GM23248 (cell line): Measurements from ENCODE around the gene COX6B1. TPM values are rescaled to one million over a fixed set of nuclear protein-coding genes. Genes with fewer than 3 reads are reported as not detected.
"Not testable (repeated sequence)": the region's sequence is repeated elsewhere in the genome, so short reads cannot be mapped to it uniquely, and the experiment has no call there.

ENCODE experiments used
- DNase-seq: peaks from one replicate; pipeline ENCODE4 v3.0.0-alpha.2; 2015
- H2AFZ ChIP-seq: fragments of 200-600 bp; sonication (generic); 2 replicates; pipeline ENCODE4 v1.6.1; 2016; ENCODE audit warnings: antibody characterized with exemption
- H3F3A ChIP-seq: fragments of 200-600 bp; sonication (generic); 2 replicates; pipeline ENCODE4 v1.6.1; 2016; ENCODE audit warnings: mild to moderate bottlenecking, antibody characterized with exemption, mixed run types; ENCODE audit not compliant: insufficient read depth
- H3K27ac ChIP-seq: fragments of 200-600 bp; sonication (generic); 2 replicates; pipeline ENCODE4 v1.5.1; 2016; ENCODE audit warnings: mild to moderate bottlenecking
- H3K27me3 ChIP-seq: fragments of 200-600 bp; sonication (generic); replicated peaks from 2 replicates; pipeline ENCODE4 v1.6.1; 2016; ENCODE audit warnings: mild to moderate bottlenecking; ENCODE audit not compliant: insufficient read depth
- H3K36me3 ChIP-seq: fragments of 200-600 bp; sonication (generic); 2 replicates; pipeline ENCODE4 v1.6.1; 2016; ENCODE audit warnings: low read depth, mild to moderate bottlenecking
- H3K4me1 ChIP-seq: fragments of 200-600 bp; sonication (generic); 2 replicates; pipeline ENCODE4 v1.6.1; 2016; ENCODE audit warnings: mild to moderate bottlenecking; ENCODE audit not compliant: insufficient read depth
- H3K4me2 ChIP-seq: fragments of 200-600 bp; sonication (generic); one replicate; pipeline ENCODE4 v1.6.1; 2016; ENCODE audit warnings: mild to moderate bottlenecking; ENCODE audit not compliant: unreplicated experiment
- H3K4me3 ChIP-seq: fragments of 200-600 bp; sonication (generic); 2 replicates; pipeline ENCODE4 v1.5.1; 2016; ENCODE audit warnings: mild to moderate bottlenecking
- H3K79me2 ChIP-seq: fragments of 200-600 bp; sonication (generic); 2 replicates; pipeline ENCODE4 v1.6.1; 2016; ENCODE audit warnings: mild to moderate bottlenecking; ENCODE audit not compliant: insufficient read depth
- H3K9ac ChIP-seq: fragments of 200-600 bp; sonication (generic); 2 replicates; pipeline ENCODE4 v1.6.1; 2016; ENCODE audit warnings: mild to moderate bottlenecking
- H3K9me2 ChIP-seq: fragments of 200-600 bp; sonication (generic); 2 replicates; pipeline ENCODE4 v1.6.1; 2016; ENCODE audit warnings: mixed run types, mild to moderate bottlenecking, moderate library complexity; ENCODE audit not compliant: insufficient read depth
- H3K9me3 ChIP-seq: fragments of 200-600 bp; sonication (generic); one replicate; pipeline ENCODE4 v1.6.1; 2017; ENCODE audit warnings: low read depth
- H4K20me1 ChIP-seq: fragments of 200-600 bp; sonication (generic); 2 replicates; pipeline ENCODE4 v1.6.0; 2016; ENCODE audit not compliant: insufficient read depth
- EZH2 ChIP-seq: fragments of 200-600 bp; sonication (generic); IDR thresholded peaks from 2 replicates; pipeline ENCODE4 v1.6.1; 2018; ENCODE audit warnings: antibody characterized with exemption, mild to moderate bottlenecking; ENCODE audit not compliant: insufficient read depth, poor library complexity, severe bottlenecking
- EZH2phosphoT487 ChIP-seq: fragments of 200-600 bp; sonication (generic); IDR thresholded peaks from 2 replicates; pipeline ENCODE4 v1.6.1; 2018; ENCODE audit warnings: antibody characterized with exemption, moderate library complexity, mild to moderate bottlenecking, low read depth; ENCODE audit not compliant: insufficient read depth
- WGBS, 2 experiments: methylation state at CpG; one replicate each; pipeline ENCODE4 v1.1.6; 2015 to 2017; ENCODE audit warnings: low lambda C conversion rate in 2 of 2, low coverage in 1 of 2; ENCODE audit errors: missing lambda C conversion rate in 2 of 2; 5-methylcytosine and 5-hydroxymethylcytosine counted together
- in situ Hi-C: fragments of 300-500 bp; cut with MboI; formaldehyde crosslinking; loops from 2 replicates; pipeline ENCODE4 v1.15.0; 2020
- polyA plus RNA-seq: library from polyadenylated mRNA; unstranded; fragments of >200 nt; fragmentation: Nextera tagmentation; extraction: Ambion mirVana; gene quantifications from 2 replicates; pipeline ENCODE4 v1.2.1, GENCODE V29; 2016
- total RNA-seq: library from RNA; depleted of rRNA; stranded (reverse); fragments of >200 nt; shearing (Covaris generic); gene quantifications from 2 replicates; pipeline ENCODE4 v1.2.3, GENCODE V29; 2014

Gene COX6B1
- total and polyA plus RNA-seq, 2 experiments from 2014 or later = 328 to 472 TPM

DNA sequence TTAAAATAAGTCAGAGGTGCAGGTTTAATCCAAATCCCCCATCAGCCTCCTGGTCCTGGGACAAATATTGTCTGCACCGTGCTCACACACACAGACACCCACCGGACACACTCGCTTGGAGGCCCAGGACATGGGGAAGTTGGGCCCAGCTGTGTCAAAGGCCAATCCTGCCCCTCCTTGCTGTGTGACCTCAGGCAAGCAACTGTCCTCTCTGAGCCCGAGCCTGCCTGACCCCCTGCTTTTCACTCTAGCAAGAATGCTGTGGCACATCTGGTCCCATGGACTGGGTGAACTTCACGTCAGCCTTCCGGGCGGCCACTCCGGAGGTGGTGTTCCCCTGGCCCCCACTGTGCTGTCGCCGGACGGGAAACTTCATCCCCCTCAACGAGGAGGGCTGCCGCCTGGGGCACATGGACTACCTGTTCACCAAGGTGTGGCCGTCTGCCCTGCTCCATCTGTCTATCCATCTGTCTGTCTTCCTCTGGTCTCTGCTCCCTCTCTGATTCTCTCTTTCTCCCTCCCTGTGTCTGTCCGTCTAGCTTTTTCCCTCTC lies 27.5 kb downstream of the COX6B1 start:
- Histone ChIP-seq H2AFZ (no peak overlapping the region), H3K4me3 (no peak overlapping the region), H3K27me3 (peaks cover 6% of the 10 kb centered on the region), H3K9me3 (no peaks in the 10 kb centered on the region), H3K4me1 (no peaks in the 10 kb centered on the region), H3K9me2 (no peaks in the 10 kb centered on the region), H3F3A (no peaks in the 10 kb centered on the region), H3K27ac (no peak overlapping the region), H3K36me3 (no peaks in the 10 kb centered on the region), H3K9ac (no peak overlapping the region), H3K4me2 (no peak overlapping the region), H4K20me1 (no peaks in the 10 kb centered on the region), H3K79me2 (no peaks in the 10 kb centered on the region)
- no peak for DNase-seq
- TF ChIP-seq EZH2 (no peak), EZH2phosphoT487 (no peak)
- WGBS, 2 experiments = 74 to 76% methylated on average over 13 to 15 of the region's 15 CpGs
- in situ Hi-C loops = no loop called here

DNA sequence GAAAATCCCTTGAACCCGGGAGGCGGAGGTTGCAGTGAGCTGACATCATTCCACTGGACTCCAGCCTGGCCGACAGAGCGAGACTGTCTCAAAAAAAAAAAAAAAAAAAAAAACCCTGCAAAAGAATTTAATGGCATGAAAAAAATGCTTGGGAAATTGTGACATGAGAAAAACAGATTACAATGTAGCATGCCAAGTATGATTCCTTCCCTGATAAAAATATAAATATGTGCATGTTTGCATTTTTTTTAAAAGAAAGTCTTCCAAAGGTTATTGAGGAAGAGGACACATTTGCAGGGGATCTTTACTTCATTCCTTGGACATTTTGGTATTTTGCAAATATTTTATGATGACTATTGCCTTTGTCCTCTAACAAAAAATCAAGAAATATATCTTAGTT lies 41.7 kb downstream of the COX6B1 start:
- no peaks in the 10 kb centered on the region for H3K9me2 ChIP-seq
- no peak overlapping the region for H2AFZ ChIP-seq
- DNase-seq = peak; percentile 4
- 25 to 40% methylated on average over 4 of the region's 4 CpGs for WGBS, 2 experiments
- no peaks in the 10 kb centered on the region for H3K79me2 ChIP-seq
- H3K4me2 ChIP-seq = no peak overlapping the region
- H3K27me3 ChIP-seq = no peaks in the 10 kb centered on the region
- H3K36me3 ChIP-seq = no peaks in the 10 kb centered on the region
- H3K9ac ChIP-seq = no peak overlapping the region
- no peak overlapping the region for H3K4me3 ChIP-seq
- TF ChIP-seq EZH2 = no peak
- no peak for TF ChIP-seq EZH2phosphoT487
- no peaks in the 10 kb centered on the region for H4K20me1 ChIP-seq
- no peaks in the 10 kb centered on the region for H3K9me3 ChIP-seq
- H3F3A ChIP-seq = no peaks in the 10 kb centered on the region
- in situ Hi-C loops = no loop called here
- no peaks in the 10 kb centered on the region for H3K4me1 ChIP-seq
- H3K27ac ChIP-seq = no peak overlapping the region

DNA sequence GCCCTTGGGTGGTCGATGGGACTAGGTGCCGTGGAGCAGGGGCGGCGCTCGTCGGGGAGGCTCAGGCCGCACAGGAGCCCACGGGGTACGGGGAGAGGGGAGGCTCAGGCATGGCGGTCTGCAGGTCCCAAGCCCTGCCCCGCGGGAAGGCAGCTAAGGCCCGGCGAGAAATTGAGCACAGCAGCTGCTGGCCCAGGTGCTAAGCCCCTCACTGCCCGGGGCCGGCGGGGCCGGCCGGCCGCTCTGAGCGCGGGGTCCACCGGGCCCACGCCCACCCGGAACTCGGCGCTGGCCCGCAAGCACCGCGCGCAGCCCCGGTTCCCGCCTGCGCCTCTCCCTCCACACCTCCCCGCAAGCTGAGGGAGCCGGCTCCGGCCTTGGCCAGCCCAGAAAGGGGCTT lies 43.0 kb downstream of the COX6B1 start:
- whole genome bisulfite sequencing, 2 experiments = 71 to 78% methylated on average over 27 to 37 of the region's 37 CpGs
- H3K9ac ChIP-seq, H3K9me3 ChIP-seq, H3K9me2 ChIP-seq, H4K20me1 ChIP-seq, H3K27ac ChIP-seq, H3K79me2 ChIP-seq, H3K4me2 ChIP-seq, DNase-seq, H3K4me1 ChIP-seq, H3K27me3 ChIP-seq, H3K4me3 ChIP-seq, H2AFZ ChIP-seq, H3K36me3 ChIP-seq, H3F3A ChIP-seq, in situ Hi-C loops: not testable (repeated sequence)

DNA sequence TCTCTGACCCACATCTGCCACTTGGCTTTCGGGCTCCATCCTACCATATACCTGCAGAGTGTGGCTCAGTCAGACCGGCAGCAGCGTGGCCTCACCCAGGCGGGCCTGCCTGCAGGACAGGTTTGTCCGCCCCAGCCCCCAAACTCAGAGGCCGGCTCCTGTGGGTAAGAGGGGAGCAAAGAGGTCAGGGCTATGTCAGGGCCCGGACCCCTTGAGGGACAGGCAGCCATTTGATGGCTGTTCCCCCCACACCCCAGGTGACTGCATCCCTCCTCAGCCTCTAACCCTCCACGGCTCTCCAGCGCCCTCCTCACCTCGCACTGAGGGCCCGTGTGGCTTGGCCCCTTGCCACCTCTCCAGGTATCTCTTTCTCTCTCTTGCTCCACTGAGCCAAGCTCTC lies 43.9 kb downstream of the COX6B1 start:
- H3K9me3 ChIP-seq = no peaks in the 10 kb centered on the region
- no peak overlapping the region for H2AFZ ChIP-seq
- no peaks in the 10 kb centered on the region for H3F3A ChIP-seq
- no peak overlapping the region for H3K4me3 ChIP-seq
- H3K79me2 ChIP-seq = no peaks in the 10 kb centered on the region
- H3K27ac ChIP-seq = no peak overlapping the region
- WGBS, 2 experiments = 46 to 48% methylated on average over 10 of the region's 11 CpGs
- H3K36me3 ChIP-seq = no peaks in the 10 kb centered on the region
- in situ Hi-C loops = no loop called here
- no peak overlapping the region for H3K4me2 ChIP-seq
- H4K20me1 ChIP-seq = no peaks in the 10 kb centered on the region
- no peak for TF ChIP-seq EZH2
- no peaks in the 10 kb centered on the region for H3K9me2 ChIP-seq
- no peaks in the 10 kb centered on the region for H3K27me3 ChIP-seq
- no peaks in the 10 kb centered on the region for H3K4me1 ChIP-seq
- H3K9ac ChIP-seq = no peak overlapping the region
- DNase-seq = no peak

DNA sequence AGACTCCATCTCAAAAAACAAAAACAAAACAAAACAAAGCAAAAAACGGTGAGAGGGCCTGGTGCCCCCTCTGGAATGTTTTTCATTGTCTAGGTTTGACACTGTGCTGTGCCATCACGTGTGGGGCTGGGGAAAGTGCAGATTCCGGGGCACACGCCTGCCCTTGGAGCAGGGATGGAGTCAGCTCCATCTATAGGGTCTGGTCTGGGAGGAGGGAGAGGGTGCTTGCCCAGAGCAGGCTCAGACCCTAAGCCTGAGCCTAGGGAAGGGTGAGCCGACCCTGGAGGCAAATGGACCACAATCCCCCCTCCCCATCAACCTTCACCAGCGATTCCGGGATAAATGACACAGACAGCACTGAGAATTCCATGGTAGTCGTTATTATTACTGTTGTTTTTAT lies 45.3 kb downstream of the COX6B1 start:
- no peak for DNase-seq
- Histone ChIP-seq H3K27me3 (no peaks in the 10 kb centered on the region), H3K9me3 (no peaks in the 10 kb centered on the region), H3K36me3 (no peaks in the 10 kb centered on the region), H3K9ac (no peak overlapping the region), H3K9me2 (no peaks in the 10 kb centered on the region), H3K27ac (no peak overlapping the region), H3F3A (no peaks in the 10 kb centered on the region), H3K79me2 (no peaks in the 10 kb centered on the region), H3K4me2 (no peak overlapping the region), H2AFZ (no peak overlapping the region), H4K20me1 (no peaks in the 10 kb centered on the region), H3K4me3 (no peak overlapping the region), H3K4me1 (no peaks in the 10 kb centered on the region)
- 13 to 14% methylated on average over 8 of the region's 8 CpGs for WGBS, 2 experiments
- in situ Hi-C loops = no loop called here
- no peak for TF ChIP-seq EZH2
- no peak for TF ChIP-seq EZH2phosphoT487
